Heart right ventricle (tissue), 16 donors: ENCODE measurements around the gene PIGR. TPM values are rescaled to one million over a fixed set of nuclear protein-coding genes. Genes with fewer than 3 reads are reported as not detected.

Experiments used
- ATAC-seq, 8 donors: fragments of 200-7000 bp; cut with Tn5 transposase; one replicate each; pipeline ENCODE4 v1.9.1; 2020; ENCODE audit warnings: mild to moderate bottlenecking in 8 of 8, moderate library complexity in 8 of 8, moderate number of reproducible peaks in 1 of 8
- DNase-seq, 2 donors: peaks; one replicate each; pipeline ENCODE4 v3.0.0-alpha.2; 2020
- H3K27ac ChIP-seq, 10 donors: fragments of 200-600 bp; sonication (generic) in 2 of 10; one replicate each; pipeline versions ENCODE4 v1.5.0 to v1.8.0; 2020 to 2022; ENCODE audit warnings: mild to moderate bottlenecking in 3 of 10
- H3K27me3 ChIP-seq, 7 donors: fragments of 200-600 bp; one replicate each; pipeline ENCODE4 v1.8.0; 2021 to 2022; ENCODE audit warnings: mild to moderate bottlenecking in 2 of 7
- H3K36me3 ChIP-seq, 9 donors: fragments of 200-600 bp; sonication (generic) in 1 of 9; one replicate each; pipeline versions ENCODE4 v1.5.0 to v1.8.0; 2020 to 2022; ENCODE audit warnings: mild to moderate bottlenecking in 2 of 9
- H3K4me1 ChIP-seq, 9 donors: fragments of 200-600 bp; sonication (generic) in 1 of 9; one replicate each; pipeline versions ENCODE4 v1.5.0 to v1.8.0; 2020 to 2022; ENCODE audit warnings: mild to moderate bottlenecking in 4 of 9
- H3K4me3 ChIP-seq, 10 donors: fragments of 200-600 bp; sonication (generic) in 2 of 10; one replicate each; pipeline versions ENCODE4 v1.5.0 to v1.8.0; 2020 to 2022; ENCODE audit warnings: mild to moderate bottlenecking in 7 of 10, moderate library complexity in 2 of 10
- H3K9me3 ChIP-seq, 11 donors: fragments of 200-600 bp in 10 of 11; sonication (generic) in 2 of 11; one replicate each; pipeline versions ENCODE4 v1.5.0 to v1.8.0; 2013 to 2022; ENCODE audit warnings: mild to moderate bottlenecking in 2 of 11, control low read depth in 1 of 11, moderate library complexity in 1 of 11
- WGBS, 2 donors: extraction: QIAGEN DNeasy Blood & Tissue Kit; methylation state at CpG; one replicate each; pipeline ENCODE4 v1.1.7; 2013; ENCODE audit warnings: inconsistent platforms in 1 of 2; 5-methylcytosine and 5-hydroxymethylcytosine counted together
- intact Hi-C, 10 donors: fragments of 100-400 bp; cut with DNase I; formaldehyde crosslinking; loops; one replicate each; pipeline versions ENCODE4 v1.11.1 to v1.14.2; 2022
- polyA plus RNA-seq, 2 donors: library from polyadenylated mRNA; stranded (reverse); fragments of 200-250 nt; gene quantifications; one replicate each; pipeline ENCODE4 v1.2.3, GENCODE V29; 2013
- total RNA-seq, 10 donors: library from RNA; stranded (reverse); fragmentation: NEBNext Ultra II Directional in 3 of 10; extraction: Animal tissue kit (Norgen Biotek cat#: 25700) in 3 of 10; gene quantifications; one replicate each; pipeline versions ENCODE4 v1.2.1 to v1.2.4, GENCODE V29; 2021 to 2023
- TF ChIP-seq, protein P1 (sequence below), 9 donors: fragments of 200-600 bp; sonication (generic) in 2 of 9; IDR thresholded peaks; one replicate each; pipeline versions ENCODE4 v1.5.0 to v1.8.0; 2021 to 2022; ENCODE audit warnings: antibody characterized with exemption in 9 of 9, mild to moderate bottlenecking in 5 of 9, moderate library complexity in 1 of 9
- donor health status: Arrhythmogenic right ventricular cardiomyopathy.
- donor health status: ischemic (EF 13 %, LVEDD 7.1; RV severe dilation, severe dysfunction).
- donor health status: healthy with polysubstance abuse.
- donor health status: DM: no; HTN: yes; CAD: no.
- donor health status: DM: no; HTN: no; CAD: no.
- donor health status: ischemic (EF 25% LVEDD 6.9; RV normal size, moderate dysfunction).
- donor health status: ischemic (EF 25% LVEDD 5.7; RV mildly dilated, moderate dysfunction).
- donor health status: healthy.
- donor health status: DM: yes; HTN: yes; CAD: no.
- donor health status: Ischemic cardiomyopathy.
- donor health status: ischemic (EF 35%, LVEDD 5.7; RV mildly dilated, moderate dysfunction).
- donor health status: nonischemic (EF 11% LVEDD 7.7; RV severe dilation, severe dysfunction).
- donor health status: DM: yes; HTN: yes; CAD: no.
- donor health status: PGD.
- donor health status: ischemic (EF 29% LVEDD 5.4; RV normal size, mild dysfunction).
- donor health status: nonischemic (EF 23%, LVEDD 6.1; RV moderate dilation, normal function).

Gene PIGR
- total and polyA plus RNA-seq, 12 donors: 0.01 to 0.11 (median 0.10) TPM; not detected in 9

- Histone ChIP-seq H3K4me1 (no peaks in the 10 kb centered on the region), H3K36me3 (no peaks in the 10 kb centered on the region), H3K4me3 (no peak overlapping the region), H3K9me3 (no peaks in the 10 kb centered on the region), H3K27me3 (peaks cover 0 to 33% (median 4%) of the 10 kb centered on the region in 7 donors), H3K27ac (no peak overlapping the region)
- DNase-seq: no peak
- TF ChIP-seq, protein P1, sequence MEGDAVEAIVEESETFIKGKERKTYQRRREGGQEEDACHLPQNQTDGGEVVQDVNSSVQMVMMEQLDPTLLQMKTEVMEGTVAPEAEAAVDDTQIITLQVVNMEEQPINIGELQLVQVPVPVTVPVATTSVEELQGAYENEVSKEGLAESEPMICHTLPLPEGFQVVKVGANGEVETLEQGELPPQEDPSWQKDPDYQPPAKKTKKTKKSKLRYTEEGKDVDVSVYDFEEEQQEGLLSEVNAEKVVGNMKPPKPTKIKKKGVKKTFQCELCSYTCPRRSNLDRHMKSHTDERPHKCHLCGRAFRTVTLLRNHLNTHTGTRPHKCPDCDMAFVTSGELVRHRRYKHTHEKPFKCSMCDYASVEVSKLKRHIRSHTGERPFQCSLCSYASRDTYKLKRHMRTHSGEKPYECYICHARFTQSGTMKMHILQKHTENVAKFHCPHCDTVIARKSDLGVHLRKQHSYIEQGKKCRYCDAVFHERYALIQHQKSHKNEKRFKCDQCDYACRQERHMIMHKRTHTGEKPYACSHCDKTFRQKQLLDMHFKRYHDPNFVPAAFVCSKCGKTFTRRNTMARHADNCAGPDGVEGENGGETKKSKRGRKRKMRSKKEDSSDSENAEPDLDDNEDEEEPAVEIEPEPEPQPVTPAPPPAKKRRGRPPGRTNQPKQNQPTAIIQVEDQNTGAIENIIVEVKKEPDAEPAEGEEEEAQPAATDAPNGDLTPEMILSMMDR (IDR thresholded peaks at IDR 0.05): no peak
- ATAC-seq: no peak
- 81 to 82% methylated on average over 3 of the region's 3 CpGs for WGBS, 2 donors
- intact Hi-C loops: loop anchor here in 4 of 10 donors (10.0 kb wide), 3 partner anchors 182 to 382 kb away; partner anchors contain the start of gene DYRK3 (in 2 of the 4)
Observed at GRCh38 chr1:206986402-206986801, 40.1 kb upstream of the PIGR start.

GRCh38 chr1:206985162-206985749 is 39.0 kb upstream of the PIGR start:
- no peaks in the 10 kb centered on the region for H3K9me3 ChIP-seq
- ATAC-seq: no peak
- intact Hi-C loops: loop anchor here in 4 of 10 donors (10.0 kb wide), 3 partner anchors 180 to 380 kb away; partner anchors contain the start of gene DYRK3 (in 2 of the 4)

DNA sequence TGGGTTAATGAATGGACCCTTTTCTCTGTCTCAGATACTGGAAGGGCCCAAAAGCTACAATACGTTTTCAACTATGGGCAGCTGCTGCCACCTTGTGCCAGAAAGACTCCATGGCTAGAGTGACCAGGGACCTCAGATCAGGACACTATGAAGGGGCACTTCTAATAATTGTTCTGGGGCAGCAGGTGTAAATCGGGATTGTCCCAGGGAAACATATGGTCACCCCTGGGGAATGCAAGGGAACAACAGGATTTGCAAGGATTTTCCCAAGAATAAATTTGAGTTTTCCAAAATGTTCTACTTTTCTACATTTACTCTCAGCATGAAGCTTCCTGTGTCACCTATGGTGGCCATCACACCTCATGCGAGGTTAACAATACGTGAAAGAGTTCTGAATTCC is 36.0 kb upstream of the PIGR start:
- no peaks in the 10 kb centered on the region for H3K36me3 ChIP-seq
- H3K9me3 ChIP-seq: no peaks in the 10 kb centered on the region
- TF ChIP-seq, protein P1 (IDR thresholded peaks at IDR 0.05): peak; percentile 16 to 68 (median 57)
- WGBS, 2 donors: 19 to 28% methylated on average over 4 of the region's 4 CpGs
- no peak overlapping the region for H3K4me3 ChIP-seq
- no peaks in the 10 kb centered on the region for H3K4me1 ChIP-seq
- intact Hi-C loops: loop anchor here in 6 of 10 donors (2.0 to 10.0 kb wide), 5 partner anchors 177 to 377 kb away; partner anchors contain the start of gene DYRK3 (in 3 of the 6)
- peaks cover 0 to 27% (median 4%) of the 10 kb centered on the region in 7 donors for H3K27me3 ChIP-seq
- DNase-seq: peak; percentile 24 to 45
- ATAC-seq: peak; percentile 49 to 87 (median 74)
- H3K27ac ChIP-seq: no peak overlapping the region

More at GRCh38 chr1:206985162-206985749, 39.0 kb upstream of the PIGR start:
- 68 to 69% methylated on average over 10 of the region's 10 CpGs for WGBS, 2 donors
- no peak for DNase-seq
- H3K4me3 ChIP-seq: no peak overlapping the region
- no peaks in the 10 kb centered on the region for H3K36me3 ChIP-seq
- no peaks in the 10 kb centered on the region for H3K4me1 ChIP-seq
- TF ChIP-seq, protein P1 (IDR thresholded peaks at IDR 0.05): no peak
- H3K27ac ChIP-seq: no peak overlapping the region
- H3K27me3 ChIP-seq: peaks cover 0 to 27% (median 4%) of the 10 kb centered on the region in 7 donors

DNA sequence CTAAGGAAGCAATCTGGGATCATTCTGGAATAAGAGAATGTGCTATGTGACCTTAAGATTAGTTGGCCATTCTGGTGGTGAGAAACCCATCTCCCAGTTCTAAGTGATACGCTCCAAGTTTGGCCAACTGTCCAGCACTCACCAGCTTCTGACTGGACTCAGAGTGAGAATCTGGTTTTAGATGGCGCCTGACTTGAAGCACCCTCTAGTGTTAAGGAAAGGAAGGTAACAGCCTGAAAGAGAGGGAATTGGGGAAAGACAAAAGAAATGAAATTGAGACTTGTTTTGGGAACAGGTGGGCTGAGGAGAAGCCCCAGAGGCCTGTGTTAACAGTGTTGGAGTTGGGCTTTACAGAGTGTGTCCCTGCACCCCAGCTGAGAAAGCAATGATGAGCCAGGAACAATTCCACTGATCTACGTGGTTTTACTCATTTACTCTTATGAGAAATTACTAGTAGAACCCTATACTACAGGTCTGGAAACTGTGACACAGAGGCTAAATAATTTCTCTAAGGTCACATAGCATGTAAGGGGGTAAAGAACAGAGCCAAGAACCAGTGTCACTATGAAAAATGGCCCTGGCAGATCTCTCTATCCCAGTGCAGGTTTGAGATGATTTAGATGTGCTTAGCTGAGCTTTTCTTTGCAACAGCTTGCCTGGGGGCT is 33.2 kb upstream of the PIGR start:
- WGBS, 2 donors: 85 to 86% methylated on average over 3 of the region's 3 CpGs
- no peak overlapping the region for H3K27ac ChIP-seq
- TF ChIP-seq, protein P1 (IDR thresholded peaks at IDR 0.05): peak in 7 of 9 donors; percentile 20 to 46 (median 32)
- peaks cover 0 to 15% (median 0%) of the 10 kb centered on the region in 7 donors for H3K27me3 ChIP-seq
- no peaks in the 10 kb centered on the region for H3K4me1 ChIP-seq
- no peaks in the 10 kb centered on the region for H3K9me3 ChIP-seq
- no peak for ATAC-seq
- no peak for DNase-seq
- no peak overlapping the region for H3K4me3 ChIP-seq
- no peaks in the 10 kb centered on the region for H3K36me3 ChIP-seq
- intact Hi-C loops: loop anchor here in 7 of 10 donors (5.0 to 10.0 kb wide), 6 partner anchors 175 to 375 kb away; partner anchors contain the start of genes DYRK3 (in 2 of the 7) and EIF2D (in 1 of the 7)
